Fibroblast of mammary gland (primary cell): ENCODE results near the gene FFAR2.

Experiments used
- DNase-seq: peaks from one replicate; pipeline ENCODE4 v3.0.0-alpha.2; 2010; ENCODE audit warnings: low read depth
- H3K4me3 ChIP-seq: 2 replicates; pipeline ENCODE4 v1.5.1; 2011; ENCODE audit warnings: low read depth, mild to moderate bottlenecking, low read length, moderate library complexity; ENCODE audit not compliant: control insufficient read depth
- CTCF ChIP-seq: conservative IDR thresholded peaks from 2 replicates; pipeline ENCODE4 v1.5.1; 2011; ENCODE audit warnings: low read depth, low read length, inconsistent platforms; ENCODE audit not compliant: control insufficient read depth, insufficient read depth

Gene FFAR2

GRCh38 chr19:35498220-35498619 is 50.2 kb downstream of the FFAR2 start:
- H3K4me3 ChIP-seq, result no peak overlapping the region
- no peak for DNase-seq
- no peak for TF ChIP-seq CTCF

GRCh38 chr19:35498984-35499527 is 51.0 kb downstream of the FFAR2 start:
- H3K4me3 ChIP-seq, result no peak overlapping the region
- no peak for TF ChIP-seq CTCF
- no peak for DNase-seq

- no peak overlapping the region for H3K4me3 ChIP-seq
- no peak for TF ChIP-seq CTCF
- DNase-seq, result no peak
Observed at GRCh38 chr19:35500611-35501010, 52.6 kb downstream of the FFAR2 start.
